GM21526 (cell line): ENCODE results near the gene APOL1.
"Not testable (repeated sequence)": the region's sequence is repeated elsewhere in the genome, so short reads cannot be mapped to it uniquely, and the experiment has no call there.

Source experiments
- ATAC-seq: cut with Tn5 transposase; IDR thresholded peaks from one replicate; pipeline ENCODE4 v1.9.1; 2021; ENCODE audit warnings: moderate library complexity; ENCODE audit not compliant: unreplicated experiment, low FRiP score

Gene APOL1

DNA sequence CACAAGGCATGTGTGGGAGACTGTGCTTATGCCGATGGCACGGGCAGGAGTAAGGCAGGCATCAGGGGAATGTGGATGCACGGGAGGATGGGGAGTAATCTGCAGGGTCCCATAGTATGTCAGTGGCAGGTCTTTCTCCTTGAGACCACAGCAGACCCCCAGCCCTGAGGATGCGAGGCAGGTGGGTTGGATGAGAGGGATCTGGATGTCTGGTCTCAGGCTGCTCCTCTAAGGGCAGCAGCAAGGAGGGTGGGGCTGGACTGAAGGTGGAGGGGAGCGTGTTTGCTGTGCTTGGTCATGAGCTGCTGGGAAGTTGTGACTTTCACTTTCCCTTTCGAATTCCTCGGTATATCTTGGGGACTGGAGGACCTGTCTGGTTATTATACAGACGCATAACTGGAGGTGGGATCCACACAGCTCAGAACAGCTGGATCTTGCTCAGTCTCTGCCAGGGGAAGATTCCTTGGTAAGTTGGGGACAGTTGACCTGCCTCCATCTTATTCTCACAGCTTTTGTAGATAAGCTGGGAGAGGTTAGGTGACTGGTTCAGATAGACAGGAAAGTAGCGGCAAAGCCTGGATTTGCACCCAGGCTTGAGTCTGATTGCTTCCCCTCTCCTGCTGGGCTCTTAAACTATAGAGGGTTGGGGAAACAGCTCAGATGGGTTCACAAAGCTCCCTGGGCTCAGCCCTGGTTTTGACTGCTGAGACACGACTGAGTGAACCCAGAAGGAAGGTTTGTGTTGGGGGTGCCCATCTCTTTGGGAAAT lies at the start of gene APOL1:
APOL1 (plus strand) TSS at position 380 of the 769 bp plus-strand sequence. CDS start 1,823 bp downstream, outside the sequence.
- no peak for ATAC-seq

GRCh38 chr22:36203441-36203840 lies 49.5 kb upstream of the APOL1 start:
- ATAC-seq: not testable (repeated sequence)

DNA sequence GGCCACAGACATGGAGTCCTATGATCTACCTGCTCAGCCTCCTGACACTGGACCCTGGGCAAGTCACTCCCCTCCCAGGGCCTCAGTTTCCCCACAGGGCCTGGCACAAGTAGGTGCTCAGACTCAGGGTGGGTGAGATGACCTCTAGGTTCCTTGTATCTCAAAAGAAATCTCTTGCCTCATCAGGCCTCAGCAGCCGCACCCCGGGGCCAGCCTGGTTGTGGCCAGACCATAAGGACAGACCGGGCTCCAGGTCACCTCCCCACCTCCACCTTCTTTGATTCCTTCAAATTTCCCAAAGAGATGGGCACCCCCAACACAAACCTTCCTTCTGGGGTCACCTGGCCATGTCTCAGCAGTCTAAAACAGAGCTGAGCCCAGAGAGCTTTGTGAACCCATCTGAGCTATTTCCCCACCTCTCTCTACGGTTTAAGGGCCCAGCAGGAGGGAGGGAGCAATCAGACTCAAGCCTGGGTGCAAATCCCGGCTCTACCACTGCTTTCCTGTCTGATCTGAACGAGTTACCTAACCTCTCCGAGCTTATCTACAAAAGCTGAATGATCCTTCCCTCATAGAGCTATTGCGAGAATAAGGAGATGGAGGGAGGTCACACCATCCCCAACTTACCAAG lies 48.8 kb upstream of the APOL1 start:
- ATAC-seq: no peak

DNA sequence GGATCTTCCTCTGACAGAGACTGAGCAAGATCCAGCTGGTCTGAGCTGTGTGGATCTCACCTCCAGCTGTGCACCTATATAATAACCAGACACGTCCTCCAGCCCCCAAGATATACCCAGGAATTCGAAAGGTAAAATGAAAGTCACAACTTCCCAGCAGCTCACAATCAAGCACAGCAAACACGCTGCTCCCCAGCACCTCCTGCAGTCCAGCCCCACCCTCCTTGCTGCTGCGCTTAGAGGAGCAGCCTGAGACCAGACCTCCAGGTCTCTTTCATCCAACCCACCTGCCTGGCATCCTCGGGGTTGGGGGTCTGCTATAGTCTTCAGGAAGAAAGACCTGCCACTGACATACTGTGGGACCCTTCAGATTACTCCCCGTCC lies 48.3 kb upstream of the APOL1 start:
- no peak for ATAC-seq

GRCh38 chr22:36205573-36205972 lies 47.4 kb upstream of the APOL1 start:
- ATAC-seq: not testable (repeated sequence)

- ATAC-seq: no peak
Observed at GRCh38 chr22:36206255-36206654, 46.7 kb upstream of the APOL1 start.

DNA sequence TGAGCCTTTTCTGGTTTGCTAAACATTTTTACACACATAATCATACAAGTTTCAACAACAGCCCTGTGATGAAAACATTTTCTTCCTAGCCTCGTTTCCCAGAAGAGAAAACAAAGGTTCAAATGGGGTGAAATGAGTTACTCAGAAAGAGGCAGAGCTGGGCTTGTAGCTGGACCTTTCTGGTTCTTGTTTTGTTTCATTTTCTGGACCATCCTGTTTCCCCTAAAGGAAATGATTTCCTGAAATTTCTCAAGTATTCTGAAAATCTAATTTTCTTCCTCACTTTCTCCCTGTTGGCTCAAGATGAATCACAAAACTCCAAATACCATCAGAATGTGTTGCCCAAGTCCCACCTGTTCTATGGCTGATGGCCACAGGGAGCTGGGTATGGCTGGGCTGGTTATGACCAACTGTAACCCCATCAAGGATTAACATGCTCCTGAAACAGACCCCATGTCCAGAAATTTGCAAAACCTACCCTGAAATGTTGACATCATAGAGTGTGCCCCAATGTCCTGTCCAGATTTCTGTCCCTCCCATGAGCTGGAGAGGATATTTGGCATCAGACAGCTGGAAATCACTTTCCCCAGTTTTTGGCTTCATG lies 44.7 kb upstream of the APOL1 start:
- no peak for ATAC-seq

- ATAC-seq: no peak
Observed at GRCh38 chr22:36208914-36209313, 44.0 kb upstream of the APOL1 start.

DNA sequence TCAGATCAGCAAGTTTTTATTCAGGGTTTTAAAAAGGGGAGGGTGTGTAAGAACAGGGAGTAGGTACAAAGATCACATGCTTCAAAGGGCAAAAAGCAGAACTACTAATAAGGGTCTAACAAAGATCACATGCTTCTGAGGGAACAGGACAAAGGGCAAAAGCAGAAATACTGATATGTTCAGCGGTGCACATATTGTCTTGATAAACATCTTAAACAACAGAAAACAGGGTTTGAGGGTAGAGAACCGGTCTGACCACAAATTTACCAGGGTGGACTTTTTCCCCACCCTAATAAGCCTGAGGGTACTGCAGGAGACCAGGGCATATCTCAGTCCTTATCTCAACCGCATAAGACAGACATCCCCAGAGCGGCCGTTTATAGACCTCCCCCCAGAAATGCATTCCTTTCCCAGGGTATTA lies 43.4 kb upstream of the APOL1 start:
- ATAC-seq: not testable (repeated sequence)

DNA sequence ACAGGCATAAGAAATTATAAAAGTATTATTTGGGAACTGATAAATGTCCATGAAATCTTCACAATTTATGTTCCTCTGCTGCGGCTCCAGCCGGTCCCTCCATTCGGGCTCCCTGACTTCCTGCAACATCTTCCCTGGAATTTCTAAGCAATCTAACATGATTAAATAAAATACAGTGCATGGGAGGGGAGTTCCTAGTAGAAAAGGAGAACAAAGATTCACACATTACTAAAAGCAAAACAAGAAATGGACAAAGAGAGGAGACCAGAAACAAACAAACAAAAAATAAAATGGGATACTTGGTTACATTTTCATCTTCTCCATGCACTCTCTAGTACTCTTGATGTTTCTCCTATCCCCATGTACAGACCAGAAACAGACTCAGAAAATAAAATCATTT lies 42.7 kb upstream of the APOL1 start:
- ATAC-seq: no peak

- ATAC-seq: no peak
Observed at GRCh38 chr22:36211237-36211861, 41.6 kb upstream of the APOL1 start.

DNA sequence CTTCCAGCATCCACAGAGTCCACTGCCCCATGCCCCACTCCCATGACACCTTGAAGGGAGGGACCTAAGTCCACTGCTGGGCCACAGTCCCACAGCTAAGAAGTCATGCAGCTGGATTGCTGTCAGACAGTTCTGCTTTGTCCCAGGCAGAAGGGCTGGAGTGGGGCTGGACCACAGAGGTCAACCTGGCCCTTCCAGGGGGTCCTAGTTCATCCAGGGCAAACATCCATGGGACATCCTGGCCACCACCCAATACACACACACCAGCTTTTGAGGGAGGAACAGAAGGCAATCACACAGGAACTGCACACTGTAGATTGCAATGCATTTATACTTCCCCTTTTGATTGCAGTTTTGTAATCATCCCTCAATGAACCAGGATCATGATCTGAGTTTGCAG lies 40.0 kb upstream of the APOL1 start:
- no peak for ATAC-seq

GRCh38 chr22:36213586-36213985 lies 39.3 kb upstream of the APOL1 start:
- no peak for ATAC-seq

GRCh38 chr22:36215981-36216380 lies 37.0 kb upstream of the APOL1 start:
- no peak for ATAC-seq

DNA sequence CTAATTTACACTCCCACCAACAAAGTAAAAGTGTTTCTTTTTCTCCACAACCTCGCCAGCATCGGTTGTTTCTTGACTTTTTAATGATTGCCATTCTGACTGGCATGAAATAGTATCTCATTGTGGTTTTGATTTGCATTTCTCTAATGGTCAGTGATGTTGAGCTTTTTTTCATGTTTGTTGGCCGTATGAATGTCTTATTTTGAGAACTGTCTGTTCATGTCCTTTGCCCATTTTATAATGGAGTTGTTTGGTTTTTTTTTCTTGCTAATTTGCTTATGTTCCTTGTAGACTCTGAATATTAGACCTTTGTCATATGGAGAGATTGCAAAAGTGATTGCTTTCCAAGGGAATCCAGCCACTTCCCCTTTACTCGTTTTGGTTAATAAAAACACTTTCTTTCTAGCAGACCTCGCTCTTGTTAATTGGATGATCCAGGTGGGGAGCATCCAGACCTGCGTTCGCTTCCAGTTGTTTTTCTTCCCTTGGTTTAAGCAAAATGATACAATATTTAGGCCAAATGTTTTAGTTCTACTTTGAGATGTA lies 34.2 kb upstream of the APOL1 start:
- no peak for ATAC-seq

- ATAC-seq: no peak
Observed at GRCh38 chr22:36220451-36220921, 32.4 kb upstream of the APOL1 start.

DNA sequence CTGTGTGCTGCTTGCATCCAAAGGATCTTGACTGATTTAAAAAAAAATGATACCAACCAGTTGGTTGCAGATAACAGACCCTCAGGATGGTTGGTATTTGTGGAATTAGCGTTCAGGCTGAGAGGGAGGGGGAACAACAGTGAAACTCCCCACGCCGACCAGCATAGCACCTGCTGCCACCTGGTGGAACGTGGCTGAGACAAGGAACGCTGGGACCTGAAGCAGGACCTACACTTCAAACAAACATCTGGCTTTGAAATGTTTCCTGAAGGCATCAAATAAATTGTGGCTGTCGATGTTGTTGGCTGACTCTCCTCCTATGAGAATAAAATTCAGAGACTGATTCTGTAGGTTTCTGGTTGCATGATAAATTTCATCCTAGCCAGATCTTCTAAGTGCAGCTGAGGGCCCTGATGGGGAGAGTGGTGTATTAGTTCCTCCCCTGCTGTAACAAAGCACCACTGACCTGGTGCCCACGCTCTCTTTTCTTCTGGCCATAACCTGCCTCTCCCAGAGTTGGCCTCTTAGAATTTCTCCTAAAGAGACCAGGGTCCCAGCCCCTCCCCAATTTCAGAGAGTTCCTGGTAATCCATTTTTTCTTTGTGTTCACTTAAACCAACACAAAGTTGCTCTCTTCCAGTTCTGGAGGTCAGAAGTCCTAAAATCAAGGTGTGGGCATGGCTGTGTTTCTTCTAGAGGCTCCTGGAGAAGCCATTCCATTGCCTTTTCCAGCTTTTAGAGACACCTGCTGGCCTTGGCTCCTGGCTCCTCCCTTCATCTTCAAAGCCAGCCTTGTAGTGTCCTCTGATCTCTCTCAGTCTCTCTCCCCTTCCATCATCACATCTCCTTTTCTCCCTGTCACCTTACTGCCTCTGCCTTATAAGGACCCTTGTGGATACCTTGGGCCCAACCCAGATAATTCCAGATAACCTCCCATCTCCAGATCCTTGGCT lies 30.9 kb upstream of the APOL1 start:
- no peak for ATAC-seq

GRCh38 chr22:36222887-36223450 lies 30.0 kb upstream of the APOL1 start:
- no peak for ATAC-seq

DNA sequence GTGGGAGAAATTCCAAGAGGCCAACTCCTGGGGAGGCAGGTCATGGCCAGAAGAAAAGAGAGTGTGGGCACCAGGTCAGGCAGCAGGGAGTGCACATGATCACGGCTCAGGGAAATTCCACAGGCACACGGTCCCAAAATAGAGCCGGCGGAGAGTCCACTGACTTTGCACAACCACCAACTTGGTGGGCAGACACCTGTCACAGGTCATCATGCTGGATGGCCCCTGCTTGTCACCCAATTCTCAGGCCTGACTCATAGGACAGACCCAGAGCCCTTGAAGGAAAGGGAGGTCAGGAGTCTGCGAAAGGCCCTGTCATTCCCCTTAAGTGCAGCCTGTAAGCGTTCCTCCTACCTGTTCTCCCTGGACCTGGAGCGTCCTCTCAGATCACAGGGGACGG lies 29.4 kb upstream of the APOL1 start:
- ATAC-seq: no peak
